Measurements from ENCODE around the gene TMEM169. TPM values are rescaled to one million over a fixed set of nuclear protein-coding genes. Genes with fewer than 3 reads are reported as not detected.

Gene TMEM169
- total RNA-seq, 1 experiment from 2014 or later = 0.74 TPM

DNA sequence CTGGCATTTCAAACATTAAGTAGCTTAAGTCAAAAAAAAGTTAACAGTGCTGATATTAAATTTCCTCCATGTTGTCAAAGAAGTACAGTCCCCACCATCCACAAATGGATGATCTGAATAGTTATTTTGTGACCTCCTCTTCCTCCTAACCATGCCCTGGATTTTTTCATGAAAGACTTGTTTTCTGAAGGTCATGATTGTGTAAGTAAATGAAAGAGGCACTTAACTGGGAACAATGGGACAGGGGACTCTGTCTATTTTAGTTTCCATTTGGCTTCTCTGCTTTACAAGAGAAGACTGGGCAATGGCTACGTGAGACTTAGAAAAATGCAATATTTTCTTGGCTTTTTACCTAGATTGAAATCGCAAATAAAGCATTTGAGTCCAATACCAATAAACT lies 32.3 kb upstream of the TMEM169 start:
- DNase-seq (ENCODE audit: low read depth, low spot score) = no peak
- Histone ChIP-seq H3K27me3 (ENCODE audit: control insufficient read depth, insufficient read depth, low read length) (no peaks in the 10 kb centered on the region), H3K4me1 (ENCODE audit: control insufficient read depth, insufficient read depth, low read length) (no peaks in the 10 kb centered on the region), H3K9me3 (ENCODE audit: control insufficient read depth, insufficient read depth, low read depth, low read length) (no peaks in the 10 kb centered on the region), H3K27ac (ENCODE audit: low read length) (no peak overlapping the region), H3K36me3 (ENCODE audit: control insufficient read depth, insufficient read depth, low read length) (no peaks in the 10 kb centered on the region), H3K4me3 (ENCODE audit: low read depth in 2 of 2, low read length in 2 of 2) (no peak overlapping the region)
- ChIA-PET CTCF (no interaction called here), POLR2A (no interaction called here)
- no TSS peak for BruUV-seq (replicated peaks)
- no peak for ATAC-seq
- in situ Hi-C loops (cut with HindIII; ENCODE audit: low pct_unique_long_range_greater_than_20kb, low sequenced_read_pairs) = no loop called here
- intact Hi-C loops (cut with micrococcal nuclease; ENCODE audit: unreplicated experiment) = no loop called here
- TF ChIP-seq CTCF (IDR thresholded peaks at IDR 0.05) (no peak), REST (IDR thresholded peaks at IDR 0.05; ENCODE audit: insufficient read depth in 1 of 2, low read depth in 2 of 2, low read length in 1 of 2) (no peak), POLR2AphosphoS5 (IDR thresholded peaks at IDR 0.05; ENCODE audit: low read depth, low read length) (no peak), TCF7L2 (IDR thresholded peaks at IDR 0.05; ENCODE audit: low read depth, low read length) (no peak), SIN3A (IDR thresholded peaks at IDR 0.05; ENCODE audit: borderline replicate concordance, insufficient read depth, low read depth, low read length) (no peak)

- Histone ChIP-seq H3K4me3 (ENCODE audit: low read depth in 2 of 2, low read length in 2 of 2) (no peak overlapping the region), H3K27me3 (ENCODE audit: control insufficient read depth, insufficient read depth, low read length) (no peaks in the 10 kb centered on the region), H3K9me3 (ENCODE audit: control insufficient read depth, insufficient read depth, low read depth, low read length) (no peaks in the 10 kb centered on the region), H3K4me1 (ENCODE audit: control insufficient read depth, insufficient read depth, low read length) (no peaks in the 10 kb centered on the region), H3K36me3 (ENCODE audit: control insufficient read depth, insufficient read depth, low read length) (no peaks in the 10 kb centered on the region; the same call in 1 of the 2 replicates), H3K27ac (ENCODE audit: low read length) (no peak overlapping the region)
- BruUV-seq (replicated peaks) = no TSS peak
- TF ChIP-seq CTCF (IDR thresholded peaks at IDR 0.05) = no peak
- no peak for TF ChIP-seq SIN3A (IDR thresholded peaks at IDR 0.05; ENCODE audit: borderline replicate concordance, insufficient read depth, low read depth, low read length)
- no peak for TF ChIP-seq REST (IDR thresholded peaks at IDR 0.05; ENCODE audit: insufficient read depth in 1 of 2, low read depth in 2 of 2, low read length in 1 of 2)
- no peak for TF ChIP-seq POLR2AphosphoS5 (IDR thresholded peaks at IDR 0.05; ENCODE audit: low read depth, low read length)
- no peak for TF ChIP-seq TCF7L2 (IDR thresholded peaks at IDR 0.05; ENCODE audit: low read depth, low read length)
- ATAC-seq (no peak), DNase-seq (ENCODE audit: low read depth, low spot score) (no peak)
- ChIA-PET POLR2A (interaction anchor here (0.7 kb wide), 1 partner anchor 24 kb away, joined by 13 read pairs; no protein-coding TSS in a partner anchor), CTCF (no interaction called here)
- intact Hi-C loops (cut with micrococcal nuclease; ENCODE audit: unreplicated experiment) (no loop called here), in situ Hi-C loops (cut with HindIII; ENCODE audit: low pct_unique_long_range_greater_than_20kb, low sequenced_read_pairs) (no loop called here)
These were observed 30.4 kb upstream of the TMEM169 start for GRCh38 chr2:216051350-216051749.

All from Panc1 (cell line).